GM12878 (cell line): ENCODE data around the gene SUGP2. TPM values are rescaled to one million over a fixed set of nuclear protein-coding genes. Genes with fewer than 3 reads are reported as not detected.

ENCODE experiments used
- ATAC-seq: fragments of 200-7000 bp; cut with Tn5 transposase; 3 replicates; pipeline ENCODE4 v1.9.1; 2020; ENCODE audit warnings: mild to moderate bottlenecking, moderate library complexity
- BruUV-seq: library from RNA; stranded (reverse); fragments of 400-500 nt; replicated peaks from 2 replicates; lab custom pipeline; 2021; lab: Mats Ljungman, UMichigan
- CTCF ChIA-PET: fragments of 300-600 bp; sonication (Branson Sonifier 250); formaldehyde crosslinking; extraction: SDS; loops from one replicate; lab custom pipeline; 2021; ENCODE audit warnings: inconsistent platforms; lab: Yijun Ruan, JAX
- POLR2A ChIA-PET: fragments of 350-600 bp; formaldehyde crosslinking; extraction: SDS; loops from one replicate; lab custom pipeline; 2021; ENCODE audit warnings: inconsistent platforms; lab: Charles Lee
- RAD21 ChIA-PET: fragments of 300-600 bp; sonication (Branson Sonifier 250); formaldehyde crosslinking; loops from one replicate; lab custom pipeline; 2023; ENCODE audit warnings: antibody characterized with exemption; ENCODE audit not compliant: unreplicated experiment; lab: Charles Lee
- SMC1A ChIA-PET: fragments of 300-600 bp; sonication (Branson Sonifier 250); formaldehyde crosslinking; loops from one replicate; lab custom pipeline; 2023; ENCODE audit not compliant: unreplicated experiment, uncharacterized antibody; lab: Charles Lee
- DNase-seq: peaks from one replicate; pipeline ENCODE4 v3.0.0-alpha.2; 2011; ENCODE audit warnings: low read depth, low spot score
- FAIRE-seq: peaks from 3 replicates; lab custom pipeline; 2011; peaks lifted over from hg19 to GRCh38; lab: Jason Lieb, UNC
- H2AFZ ChIP-seq: 2 replicates; pipeline ENCODE4 v1.6.0; 2011; ENCODE audit warnings: low read depth, low read length, control low read depth; ENCODE audit not compliant: control insufficient read depth
- H3K27ac ChIP-seq: 2 replicates; pipeline ENCODE4 v1.5.1; 2011; ENCODE audit warnings: control low read depth; ENCODE audit not compliant: control insufficient read depth, insufficient read depth
- H3K27me3 ChIP-seq, 2 experiments: replicated peaks in 1 of 2; 2 replicates each; pipeline versions ENCODE4 v1.6.0 to v1.6.1; 2011; ENCODE audit warnings: low read length in 1 of 2; ENCODE audit not compliant: control insufficient read depth in 2 of 2, insufficient read depth in 2 of 2
- H3K36me3 ChIP-seq, 2 experiments: 2 replicates each; pipeline ENCODE4 v1.5.1; 2011; ENCODE audit warnings: low read length in 1 of 2; ENCODE audit not compliant: control insufficient read depth in 2 of 2, insufficient read depth in 2 of 2
- H3K4me1 ChIP-seq: 2 replicates; pipeline ENCODE4 v1.6.1; 2011; ENCODE audit warnings: mild to moderate bottlenecking, low read length, moderate library complexity, mixed read lengths; ENCODE audit not compliant: control insufficient read depth, insufficient read depth
- H3K4me2 ChIP-seq: 2 replicates; pipeline ENCODE4 v1.6.0; 2011; ENCODE audit warnings: control low read depth; ENCODE audit not compliant: control insufficient read depth, insufficient read depth
- H3K4me3 ChIP-seq: fragments of 200-600 bp; sonication (generic); 2 replicates; pipeline ENCODE4 v1.5.1; 2016
- H3K79me2 ChIP-seq: 2 replicates; pipeline ENCODE4 v1.6.0; 2011; ENCODE audit warnings: low read length; ENCODE audit not compliant: control insufficient read depth, insufficient read depth
- H3K9ac ChIP-seq: 2 replicates; pipeline ENCODE4 v1.8.0; 2011; ENCODE audit warnings: low read length, control low read depth, mixed read lengths; ENCODE audit not compliant: control insufficient read depth, insufficient read depth
- H3K9me3 ChIP-seq: replicated peaks from 3 replicates; pipeline ENCODE4 v1.5.1; 2011; ENCODE audit warnings: mild to moderate bottlenecking, low read length; ENCODE audit not compliant: control insufficient read depth, insufficient read depth
- H4K20me1 ChIP-seq: 2 replicates; pipeline ENCODE4 v1.6.0; 2011; ENCODE audit not compliant: control insufficient read depth, insufficient read depth
- BMI1 ChIP-seq: fragments of 450-650 bp; IDR thresholded peaks from 2 replicates; pipeline ENCODE4 v1.6.1; 2016; ENCODE audit warnings: mild to moderate bottlenecking, moderate library complexity, borderline replicate concordance
- CEBPB ChIP-seq, 2 experiments: fragments of 150-350 bp in 1 of 2; IDR thresholded peaks; 2 replicates each; pipeline ENCODE4 v1.6.1; 2012 to 2014; ENCODE audit warnings: low read depth in 2 of 2, low read length in 2 of 2, borderline replicate concordance in 1 of 2, inconsistent platforms in 1 of 2
- CEBPZ ChIP-seq: fragments of 150-350 bp; IDR thresholded peaks from 2 replicates; pipeline ENCODE4 v1.6.1; 2016; ENCODE audit warnings: low read depth, low read length
- CREB1 ChIP-seq: IDR thresholded peaks from 2 replicates; pipeline ENCODE4 v1.6.1; 2012; ENCODE audit warnings: low read depth, mild to moderate bottlenecking, inconsistent platforms
- ETV6 ChIP-seq, 2 experiments: fragments of 450-650 bp in 1 of 2; IDR thresholded peaks in 1 of 2; conservative IDR thresholded peaks in 1 of 2; 2 replicates each; pipeline ENCODE4 v1.6.1; 2014; ENCODE audit warnings: antibody characterized with exemption in 1 of 2, borderline replicate concordance in 1 of 2, low read depth in 1 of 2, mild to moderate bottlenecking in 1 of 2, moderate library complexity in 1 of 2
- MLLT1 ChIP-seq: fragments of 450-650 bp; IDR thresholded peaks from 2 replicates; pipeline ENCODE4 v1.6.1; 2016; ENCODE audit warnings: mild to moderate bottlenecking
- RFX5 ChIP-seq: IDR thresholded peaks from 2 replicates; pipeline ENCODE4 v1.6.1; 2011; ENCODE audit warnings: low read depth, low read length, improper control_type of control experiment
- WGBS: methylation state at CpG from one replicate; pipeline ENCODE4 v1.1.6; 2016; ENCODE audit warnings: low lambda C conversion rate; ENCODE audit not compliant: insufficient replicate concordance, insufficient coverage; ENCODE audit errors: missing lambda C conversion rate; 5-methylcytosine and 5-hydroxymethylcytosine counted together
- in situ Hi-C: fragments of 300-500 bp; cut with MboI; formaldehyde crosslinking; loops from 9 replicates; pipeline ENCODE4 v1.14.3; 2018; ENCODE audit warnings: mixed read lengths
- intact Hi-C: fragments of 100-400 bp; cut with micrococcal nuclease; formaldehyde crosslinking; loops from one replicate; pipeline ENCODE4 v1.14.2; 2022; ENCODE audit not compliant: unreplicated experiment
- polyA plus RNA-seq, 11 experiments: library from polyadenylated mRNA; depleted of rRNA in 4 of 11; unstranded in 6 of 11; stranded (reverse) in 5 of 11; fragments of >200 nt; fragmentation: Nextera tagmentation in 4 of 11; fragmentation: Illumina TruSeq in 1 of 11; extraction: Ambion mirVana in 4 of 11; extraction: Trizol in 1 of 11; gene quantifications; 1 replicate in 1 of 11; 2 replicates in 10 of 11; pipeline versions ENCODE4 v1.2.1 to v1.2.3, GENCODE V29; 2011 to 2016; ENCODE audit warnings: inconsistent platforms in 2 of 11, missing spikeins in 2 of 11, low read depth in 1 of 11
- total RNA-seq, 4 experiments: library from RNA; depleted of rRNA in 3 of 4; stranded (reverse); fragments of >200 nt in 3 of 4; fragmentation: Illumina TruSeq in 1 of 4; extraction: Trizol in 1 of 4; gene quantifications; 2 replicates each; pipeline versions ENCODE4 v1.2.1 to v1.2.3, GENCODE V29; 2013 to 2021

Gene SUGP2
- total and polyA plus RNA-seq, 10 of the 15 experiments (the other 5 are each of a cell fraction or from before 2014, with no cell fraction given): 15.0 to 120 (median 57.2) TPM

GRCh38 chr19:18964121-18964520 is 69.2 kb downstream of the SUGP2 start (continued):
- no peak for TF ChIP-seq CEBPB (IDR thresholded peaks at IDR 0.05; ENCODE audit: borderline replicate concordance in 1 of 2, low read depth in 2 of 2, low read length in 2 of 2)

GRCh38 chr19:18961767-18962620 is 71.3 kb downstream of the SUGP2 start:
- ChIA-PET RAD21 (no interaction called here), SMC1A (no interaction called here), POLR2A (no interaction called here), CTCF (no interaction called here)
- H3K36me3 ChIP-seq: no peaks in the 10 kb centered on the region
- intact Hi-C loops: no loop called here
- H3K27me3 ChIP-seq: no peaks in the 10 kb centered on the region
- H4K20me1 ChIP-seq: no peaks in the 10 kb centered on the region
- no peak overlapping the region for H3K27ac ChIP-seq
- in situ Hi-C loops: no loop called here
- no peaks in the 10 kb centered on the region for H3K4me1 ChIP-seq
- 27% methylated on average over 16 of the region's 26 CpGs for WGBS
- no peak overlapping the region for H3K9ac ChIP-seq
- ATAC-seq (peak; percentile 21; the same call in 1 of the 3 replicates), FAIRE-seq (no peak), DNase-seq (no peak)
- H3K4me2 ChIP-seq: no peak overlapping the region
- no TSS peak for BruUV-seq
- TF ChIP-seq BMI1 (no peak), ETV6 (conservative IDR thresholded peaks at IDR 0.05 in 1 of 2, IDR thresholded peaks at IDR 0.05 in 1 of 2; ENCODE audit: borderline replicate concordance in 1 of 2, low read depth in 1 of 2) (no peak)
- no peak overlapping the region for H3K4me3 ChIP-seq
- no peaks in the 10 kb centered on the region for H3K9me3 ChIP-seq
- no peak overlapping the region for H2AFZ ChIP-seq
- H3K79me2 ChIP-seq: no peaks in the 10 kb centered on the region

GRCh38 chr19:18960370-18960769 is 72.9 kb downstream of the SUGP2 start:
- ChIA-PET POLR2A (no interaction called here), RAD21 (no interaction called here), CTCF (interaction anchor here (1.3 kb wide), 1 partner anchor 26 kb away, joined by 3 read pairs; no protein-coding TSS in a partner anchor), SMC1A (no interaction called here)
- no peaks in the 10 kb centered on the region for H3K36me3 ChIP-seq
- in situ Hi-C loops (no loop called here), intact Hi-C loops (no loop called here)
- ATAC-seq (no peak), DNase-seq (no peak), FAIRE-seq (no peak)
- no peaks in the 10 kb centered on the region for H3K4me1 ChIP-seq
- WGBS: 70% methylated on average over 4 of the region's 4 CpGs
- no peaks in the 10 kb centered on the region for H3K9me3 ChIP-seq
- H3K4me2 ChIP-seq: no peak overlapping the region
- no TSS peak for BruUV-seq
- no peaks in the 10 kb centered on the region for H3K27me3 ChIP-seq
- H4K20me1 ChIP-seq: no peaks in the 10 kb centered on the region
- no peak overlapping the region for H3K27ac ChIP-seq
- no peaks in the 10 kb centered on the region for H3K79me2 ChIP-seq
- H3K4me3 ChIP-seq: no peak overlapping the region
- no peak overlapping the region for H2AFZ ChIP-seq
- H3K9ac ChIP-seq: no peak overlapping the region
- TF ChIP-seq CEBPZ: no peak
- TF ChIP-seq MLLT1: no peak
- no peak for TF ChIP-seq CREB1
- TF ChIP-seq RFX5: no peak
